D341Med (cell line): Measurements from ENCODE around the gene IGSF22.

Experiments
- DNase-seq: peaks from one replicate; pipeline ENCODE4 v3.0.0; 2012; ENCODE audit warnings: low spot score

Gene IGSF22

GRCh38 chr11:18713646-18714442, 12.1 kb downstream of the IGSF22 start:
- no peak for DNase-seq

GRCh38 chr11:18710545-18710944, 15.4 kb downstream of the IGSF22 start:
- no peak for DNase-seq

GRCh38 chr11:18709414-18709813, 16.6 kb downstream of the IGSF22 start:
- no peak for DNase-seq

- no peak for DNase-seq
Observed at GRCh38 chr11:18707811-18708340, 18.1 kb downstream of the IGSF22 start.

- no peak for DNase-seq
Observed at GRCh38 chr11:18706330-18707243, 19.4 kb downstream of the IGSF22 start.

- no peak for DNase-seq
Observed at GRCh38 chr11:18705651-18706281, 20.2 kb downstream of the IGSF22 start.

GRCh38 chr11:18704698-18705097, 21.3 kb downstream of the IGSF22 start:
- no peak for DNase-seq

GRCh38 chr11:18704045-18704645, 21.8 kb downstream of the IGSF22 start:
- DNase-seq = no peak

- DNase-seq = no peak
Observed at GRCh38 chr11:18703001-18703763, 22.8 kb downstream of the IGSF22 start.

GRCh38 chr11:18701614-18702216, 24.3 kb downstream of the IGSF22 start:
- no peak for DNase-seq

GRCh38 chr11:18700872-18701271, 25.1 kb downstream of the IGSF22 start:
- no peak for DNase-seq

- no peak for DNase-seq
Observed at GRCh38 chr11:18700375-18700774, 25.6 kb downstream of the IGSF22 start.

GRCh38 chr11:18699848-18700261, 26.1 kb downstream of the IGSF22 start:
- no peak for DNase-seq

- DNase-seq = no peak
Observed at GRCh38 chr11:18699269-18699596, 26.8 kb downstream of the IGSF22 start.

GRCh38 chr11:18698341-18699268, 27.4 kb downstream of the IGSF22 start, which contains the start of gene TMEM86A:
Gene TMEM86A (plus strand): TSS chr11:18698779. CDS start chr11:18698887, 108 bp downstream.
- DNase-seq = peak; percentile 95

GRCh38 chr11:18697576-18697975, 28.4 kb downstream of the IGSF22 start:
- no peak for DNase-seq

- no peak for DNase-seq
Observed at GRCh38 chr11:18696638-18697225, 29.3 kb downstream of the IGSF22 start.

- no peak for DNase-seq
Observed at GRCh38 chr11:18692941-18693760, 32.8 kb downstream of the IGSF22 start.
